ENCODE data around the gene SEMA3A. TPM values are rescaled to one million over a fixed set of nuclear protein-coding genes. Genes with fewer than 3 reads are reported as not detected.
"Not testable (repeated sequence)": the region's sequence is repeated elsewhere in the genome, so short reads cannot be mapped to it uniquely, and the experiment has no call there.

Gene SEMA3A
- polyA plus RNA-seq, 10 donors, result 17.9 to 37.6 (median 26.8) TPM

DNA sequence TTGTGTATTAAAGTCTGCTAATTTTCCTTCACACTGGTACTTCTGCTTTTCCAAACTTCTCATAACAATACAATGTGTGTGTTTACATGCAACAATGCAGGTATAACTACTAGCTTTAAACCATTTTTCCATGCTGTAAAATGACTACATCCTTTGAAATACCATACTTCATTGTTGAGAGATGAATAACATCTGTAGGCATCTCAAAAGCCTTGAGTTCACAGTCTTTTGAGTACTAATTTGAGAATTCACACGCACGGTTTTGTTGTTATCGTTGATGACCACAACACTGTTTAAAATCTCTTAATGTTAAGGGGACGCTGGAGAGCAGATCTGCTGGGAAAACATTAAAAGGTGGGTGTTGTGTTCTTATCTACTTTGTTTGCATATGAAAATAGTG, 37.4 kb downstream of the SEMA3A start:
- no peak for DNase-seq

DNA sequence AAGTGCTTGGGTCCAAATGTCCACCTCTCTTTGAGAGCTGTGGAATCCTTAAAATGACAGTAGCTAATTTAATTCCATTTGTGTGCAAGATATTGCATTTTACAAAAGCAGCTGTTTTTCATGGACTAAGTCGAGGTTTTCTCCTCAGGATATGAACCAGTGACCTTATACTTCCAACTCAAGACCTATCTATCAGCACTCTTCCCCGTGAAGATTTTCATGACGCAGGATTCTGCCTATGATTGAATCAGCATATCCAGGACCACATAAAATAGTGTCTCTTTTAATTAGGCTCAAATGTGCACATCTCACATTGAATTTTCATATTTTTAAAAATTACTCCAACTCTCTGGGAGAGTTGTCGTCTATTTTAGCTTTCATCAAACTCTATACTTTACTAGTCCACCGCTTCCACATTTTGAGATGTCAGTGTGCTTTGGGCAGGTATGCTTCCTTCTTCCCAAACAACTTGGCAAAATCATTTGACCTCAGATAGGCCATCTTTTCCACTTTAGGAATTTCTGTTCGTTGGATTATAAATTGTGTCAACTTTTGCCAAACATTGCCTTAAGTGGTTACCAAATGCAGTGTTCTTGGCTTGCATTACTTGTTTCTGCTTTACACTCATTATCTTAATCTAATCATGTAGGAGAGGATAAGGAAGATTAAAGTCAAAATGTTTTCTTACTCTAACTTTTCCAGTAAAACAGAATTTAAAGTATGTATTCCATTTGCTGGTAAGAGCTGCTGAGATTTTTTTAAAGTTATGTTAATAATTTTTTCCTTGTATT, 39.4 kb downstream of the SEMA3A start:
- no peak for DNase-seq

GRCh38 chr7:84152995-84153394, 41.6 kb downstream of the SEMA3A start:
- no peak for DNase-seq

DNA sequence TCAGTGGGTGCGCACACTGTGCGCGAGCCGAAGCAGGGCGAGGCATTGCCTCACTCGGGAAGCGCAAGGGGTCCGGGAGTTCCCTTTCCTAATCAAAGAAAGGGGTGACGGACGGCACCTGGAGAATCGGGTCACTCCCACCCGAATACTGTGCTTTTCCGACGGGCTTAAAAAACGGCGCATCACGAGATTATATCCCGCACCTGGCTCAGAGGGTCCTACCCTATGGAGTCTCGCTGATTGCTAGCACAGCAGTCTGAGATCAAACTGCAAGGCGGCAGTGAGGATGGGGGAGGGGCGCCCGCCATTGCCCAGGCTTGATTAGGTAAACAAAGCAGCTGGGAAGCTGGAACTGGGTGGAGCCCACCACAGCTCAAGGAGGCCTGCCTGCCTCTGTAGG, 44.2 kb downstream of the SEMA3A start:
- DNase-seq, result not testable (repeated sequence)

DNA sequence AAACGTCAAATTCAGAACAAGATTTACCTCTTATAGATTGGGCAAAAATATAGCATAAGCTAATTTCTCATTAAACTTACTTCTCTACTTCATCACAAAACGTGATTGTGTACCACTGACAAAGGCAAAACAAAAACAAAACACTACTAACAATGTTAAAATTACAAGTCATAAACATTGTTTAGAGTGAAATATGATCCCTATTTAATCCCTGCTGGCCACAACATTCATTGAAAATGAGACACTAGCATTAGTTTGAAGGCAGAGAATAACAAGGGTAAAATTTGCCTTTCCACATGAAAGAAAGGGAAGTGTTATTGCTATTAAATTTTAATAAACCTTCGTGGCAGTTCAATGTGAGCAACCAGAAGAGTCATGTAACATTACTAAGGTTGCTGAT, 45.0 kb downstream of the SEMA3A start:
- no peak for DNase-seq

- DNase-seq, result no peak
These were observed 48.7 kb downstream of the SEMA3A start for GRCh38 chr7:84145892-84146291.

GRCh38 chr7:84144935-84145334, 49.7 kb downstream of the SEMA3A start:
- no peak for DNase-seq

DNA sequence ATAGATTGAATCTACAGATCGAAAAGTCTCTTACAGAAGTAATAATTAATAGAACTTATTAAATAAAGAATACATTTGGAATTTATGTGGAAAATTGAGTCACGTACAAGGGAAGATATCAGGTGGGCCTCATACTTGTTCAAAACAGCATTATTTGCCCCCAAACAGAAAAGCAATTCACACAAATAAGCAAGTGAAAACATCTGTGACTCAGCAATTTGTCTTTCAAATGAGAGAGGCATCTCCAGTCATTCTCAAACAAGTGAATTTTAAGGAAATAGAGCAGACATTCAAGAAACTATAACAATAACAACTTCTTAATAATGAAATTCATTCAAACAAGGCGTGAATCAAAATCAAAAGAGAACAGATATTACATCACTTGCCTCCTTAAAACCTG, 50.1 kb downstream of the SEMA3A start:
- DNase-seq, result no peak

- no peak for DNase-seq
These were observed 51.9 kb downstream of the SEMA3A start for GRCh38 chr7:84142726-84143125.

DNA sequence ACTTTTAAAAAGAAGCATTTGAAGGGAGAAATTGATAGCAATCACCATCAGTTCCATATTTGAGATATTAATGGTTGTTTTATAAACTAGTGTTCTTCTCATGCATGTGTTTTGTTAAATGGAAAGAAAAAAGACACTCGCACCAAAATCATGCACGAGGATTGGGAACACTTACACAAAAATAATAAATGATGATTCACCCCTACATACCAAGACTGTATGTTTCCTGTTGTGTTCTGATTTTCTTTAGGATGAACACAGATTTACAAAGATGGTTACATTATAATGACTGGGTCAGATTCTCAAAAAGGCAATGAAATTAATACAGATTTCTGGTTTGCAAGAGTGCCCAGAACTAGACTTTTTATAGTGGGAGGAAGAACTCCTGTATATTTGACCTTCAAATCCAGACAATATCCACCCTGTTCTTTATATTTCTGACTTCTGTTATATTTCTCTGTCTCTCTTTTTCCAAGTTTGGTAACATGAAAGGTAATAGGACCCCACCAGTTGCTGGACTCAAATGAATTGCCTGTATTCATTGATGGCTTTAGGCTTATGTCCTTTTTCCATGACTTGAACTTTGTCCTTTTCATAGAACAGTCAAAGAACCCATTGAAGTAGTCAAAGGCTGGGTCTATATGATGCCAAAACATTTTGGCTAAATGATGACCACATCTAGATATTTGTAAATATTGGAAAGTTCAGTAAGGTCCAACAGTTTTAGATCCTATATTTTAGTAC, 54.4 kb downstream of the SEMA3A start:
- peak in 1 of 3 donors; percentile 12 for DNase-seq

DNA sequence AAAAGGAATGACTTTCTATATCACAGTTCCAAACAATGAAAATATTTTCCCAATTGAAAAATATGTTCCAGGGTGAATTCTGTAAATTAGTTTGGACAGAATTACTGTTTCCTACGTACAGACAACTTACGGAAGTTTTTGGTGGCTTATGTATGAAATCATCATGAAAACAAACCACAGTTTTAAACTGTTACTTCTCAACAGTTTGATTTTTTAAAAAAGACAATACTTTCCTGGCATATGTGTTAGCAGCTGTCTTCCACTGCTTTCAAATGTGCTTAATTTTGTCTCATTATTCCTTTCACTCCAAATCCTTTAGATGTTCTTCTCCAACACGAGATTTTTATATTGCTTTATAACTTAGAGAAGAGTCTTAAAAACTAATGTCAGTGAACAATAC, 56.2 kb downstream of the SEMA3A start:
- DNase-seq, result peak in 1 of 3 donors; percentile 50

GRCh38 chr7:84137812-84138211, 56.8 kb downstream of the SEMA3A start:
- DNase-seq, result no peak

DNA sequence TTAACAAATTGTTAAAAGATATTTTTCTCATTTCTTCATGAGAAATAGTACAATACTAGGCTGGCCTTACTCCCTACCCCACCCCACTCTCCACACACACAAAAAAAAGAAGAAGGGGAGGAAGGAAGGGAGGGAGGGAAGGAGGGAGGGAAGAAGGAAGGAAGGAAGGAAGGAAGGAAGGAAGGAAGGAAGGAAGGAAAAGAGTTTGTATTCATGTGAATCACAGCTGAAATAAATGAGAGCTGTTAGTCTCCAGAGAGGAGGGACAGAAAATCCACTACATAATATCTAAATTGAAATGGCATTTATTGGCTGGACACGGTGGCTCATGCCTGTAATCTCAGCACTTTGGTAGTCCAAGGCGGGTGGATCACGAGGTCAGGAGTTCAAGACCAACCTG, 57.8 kb downstream of the SEMA3A start:
- no peak for DNase-seq

DNA sequence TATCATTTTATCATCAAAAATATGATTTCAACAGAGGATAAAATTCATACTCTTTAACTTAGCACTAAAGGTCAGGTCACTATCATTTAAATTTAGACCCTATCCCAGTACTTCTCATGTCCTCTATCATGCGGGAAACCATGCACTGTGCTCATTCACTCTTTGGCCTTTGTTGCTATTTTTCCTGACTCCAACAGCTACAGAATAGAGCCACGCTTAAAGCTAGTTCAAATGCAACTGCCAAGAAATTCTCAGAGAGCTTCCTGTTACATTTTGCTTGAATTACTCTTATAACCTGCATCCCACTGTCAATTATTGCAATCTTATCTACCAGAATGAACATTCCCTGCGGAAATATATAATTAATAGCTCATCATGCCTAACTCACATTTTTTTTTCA, 58.3 kb downstream of the SEMA3A start:
- peak in 2 of 3 donors; percentile 42 to 67 for DNase-seq

- DNase-seq, result no peak
These were observed 60.4 kb downstream of the SEMA3A start for GRCh38 chr7:84134169-84134568.

DNA sequence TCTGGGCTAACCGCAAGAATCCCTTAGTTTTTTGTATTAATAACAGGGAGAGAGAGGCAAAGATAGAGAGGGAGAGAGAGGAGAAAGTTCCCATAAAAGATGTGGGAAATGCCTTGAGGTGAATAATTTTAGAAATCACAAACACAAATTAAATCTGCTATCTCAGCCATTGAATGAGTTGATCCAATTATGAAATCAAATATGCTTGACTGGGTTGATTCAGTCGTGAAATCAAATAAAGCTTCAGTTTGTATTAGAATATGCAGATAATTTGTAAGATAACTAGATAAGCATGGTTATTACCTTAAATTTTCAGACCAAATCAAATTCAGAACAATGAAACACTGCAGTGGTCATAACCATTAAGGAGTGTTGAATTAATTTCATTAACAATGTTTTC, 68.9 kb downstream of the SEMA3A start:
- DNase-seq, result no peak

DNA sequence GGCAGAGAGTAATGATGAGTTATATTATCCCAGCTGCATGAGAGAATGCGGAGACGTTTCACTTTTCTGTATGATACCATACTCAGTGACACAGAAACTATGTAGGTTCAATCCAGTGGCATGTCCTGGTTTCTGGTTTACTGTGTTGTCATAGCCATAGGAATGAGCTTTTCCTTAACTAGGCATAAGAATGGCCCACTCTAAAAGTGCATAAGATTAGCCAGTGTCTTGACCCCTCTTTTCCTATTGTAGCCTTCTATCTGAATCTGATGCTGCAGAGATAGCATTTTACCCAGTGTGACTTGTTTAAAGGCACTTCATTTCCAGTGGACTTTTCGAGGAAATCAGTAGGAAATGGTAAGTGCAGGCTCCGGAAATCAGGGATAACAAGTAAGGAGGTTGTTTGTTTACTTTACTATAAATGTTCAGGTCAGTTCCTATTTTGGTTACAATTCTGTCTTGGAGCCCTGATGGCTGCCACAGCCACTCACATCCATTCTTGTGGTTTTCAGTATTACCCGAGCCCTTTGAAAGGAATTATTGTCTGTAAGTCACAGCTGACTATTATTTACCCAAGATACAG, 70.5 kb downstream of the SEMA3A start:
- peak in 1 of 3 donors; percentile 57 for DNase-seq

DNA sequence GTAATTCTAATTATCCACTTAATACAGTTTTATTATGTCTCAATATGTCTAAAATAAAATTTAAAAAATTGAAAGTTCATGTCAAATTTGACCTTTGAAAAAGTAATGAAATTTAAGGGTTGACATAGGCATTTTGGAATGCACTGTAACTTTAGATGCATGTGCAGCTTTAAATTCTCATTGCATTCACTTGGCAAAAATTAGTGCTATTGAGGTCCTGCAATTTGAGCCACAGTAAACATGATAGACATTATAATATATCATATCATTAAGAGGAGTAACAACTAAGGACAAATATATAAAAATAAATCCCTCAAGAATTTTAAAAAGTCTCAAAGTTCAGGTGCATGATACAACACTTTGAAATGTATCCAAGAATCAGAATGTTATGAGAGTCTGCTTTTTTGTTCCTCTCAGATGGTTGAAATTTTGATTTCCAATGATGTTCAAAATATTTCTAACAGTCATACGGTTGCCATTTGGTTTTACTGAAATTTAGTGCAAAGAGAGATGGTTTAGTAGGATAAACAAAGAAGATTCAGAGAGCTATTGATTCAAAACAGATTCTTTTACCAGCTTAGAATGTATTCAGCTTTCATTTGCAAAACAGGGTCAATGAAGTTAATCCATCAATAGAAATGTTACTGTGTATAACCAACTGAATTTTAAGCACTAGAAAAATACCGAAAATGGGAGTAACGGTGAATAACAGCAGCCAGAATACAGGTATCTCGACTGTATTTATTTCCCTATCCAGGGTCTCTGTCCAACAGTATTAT, 71.8 kb downstream of the SEMA3A start:
- peak in 1 of 3 donors; percentile 40 for DNase-seq

DNA sequence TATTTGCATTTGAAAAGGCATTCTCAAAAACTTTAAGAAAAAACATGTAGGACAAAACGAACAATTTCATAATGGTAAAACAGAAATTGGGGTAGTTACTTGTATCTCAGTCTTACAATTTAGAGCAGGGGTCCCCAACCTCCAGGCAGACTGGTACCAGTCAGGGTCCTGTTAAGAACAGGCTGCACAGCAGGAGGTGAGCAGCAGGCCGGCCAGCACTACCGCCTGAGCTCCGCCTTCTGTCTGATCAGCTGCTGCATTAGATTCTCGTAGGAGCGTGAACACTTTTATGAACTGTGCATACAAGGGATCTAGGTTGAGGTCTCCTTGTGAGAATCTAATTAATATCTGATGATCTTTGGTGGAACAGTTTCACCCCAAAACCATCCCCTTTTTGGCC, 77.3 kb downstream of the SEMA3A start:
- no peak for DNase-seq

DNA sequence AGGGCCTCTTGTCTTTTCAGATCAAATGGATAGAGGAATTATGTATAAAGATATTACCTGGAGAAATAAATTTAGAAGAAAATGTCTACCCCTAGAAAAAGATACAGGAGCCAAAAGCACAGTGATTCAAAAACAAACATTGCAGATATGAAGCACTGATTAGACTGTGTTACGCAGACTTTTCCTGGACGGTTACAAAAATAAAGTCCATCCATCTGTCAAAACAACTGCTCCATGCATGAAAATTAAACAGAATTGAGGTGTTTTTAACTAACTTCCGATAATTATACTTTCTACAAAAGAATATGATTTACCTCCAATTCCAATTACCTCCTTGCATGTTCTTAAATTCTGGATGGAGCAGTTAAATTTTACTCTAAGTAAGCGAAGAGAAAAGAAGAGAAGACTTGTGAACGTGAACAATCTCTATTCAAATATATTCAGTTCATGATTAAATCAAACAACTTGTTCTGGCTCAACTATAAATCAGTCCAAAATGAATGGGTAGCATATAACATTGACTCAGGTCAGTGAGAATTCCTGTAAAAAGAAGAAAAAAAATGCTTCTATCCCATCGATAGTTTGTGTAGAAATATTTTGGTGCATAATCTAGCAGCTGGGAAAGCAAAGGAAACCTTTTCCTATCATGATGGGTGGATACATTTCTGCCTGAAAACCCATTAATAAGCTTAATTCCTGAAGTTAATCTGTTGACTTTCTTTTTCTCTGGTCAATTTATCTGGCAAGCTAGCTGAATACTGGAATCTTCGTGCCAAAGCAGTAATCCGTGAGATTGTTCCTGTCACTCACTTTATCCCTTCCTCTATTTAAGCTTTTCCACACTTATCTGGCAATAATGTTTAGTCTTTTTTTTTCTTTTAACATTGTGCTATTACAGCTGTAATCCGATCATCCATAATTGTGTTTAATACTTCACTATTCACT, 80.4 kb downstream of the SEMA3A start:
- peak in 1 of 3 donors; percentile 47 for DNase-seq

- DNase-seq, result peak; percentile 53 to 91 (median 77)
These were observed 81.3 kb downstream of the SEMA3A start for GRCh38 chr7:84113286-84113685.

Data from muscle of back (tissue), 11 donors.